ENCODE results near the gene SPON2.

SPON2 gene

GRCh38 chr4:1208266-1208961, 36.0 kb upstream of the SPON2 start:
- no peak for DNase-seq

GRCh38 chr4:1207603-1208265, 35.4 kb upstream of the SPON2 start:
- DNase-seq, result peak; percentile 20

- no peak for DNase-seq
Measured at GRCh38 chr4:1207157-1207470, 34.7 kb upstream of the SPON2 start.

- no peak for DNase-seq
Measured at GRCh38 chr4:1206299-1207156, 34.1 kb upstream of the SPON2 start.

- no peak for DNase-seq
Measured at GRCh38 chr4:1205586-1206298, 33.4 kb upstream of the SPON2 start.

GRCh38 chr4:1204828-1205585, 32.6 kb upstream of the SPON2 start:
- no peak for DNase-seq

- DNase-seq, result no peak
Measured at GRCh38 chr4:1204286-1204827, 32.0 kb upstream of the SPON2 start.

- DNase-seq, result no peak
Measured at GRCh38 chr4:1203026-1203616, 30.7 kb upstream of the SPON2 start.

- DNase-seq, result no peak
Measured at GRCh38 chr4:1202526-1203011, 30.2 kb upstream of the SPON2 start.

GRCh38 chr4:1201851-1202525, 29.6 kb upstream of the SPON2 start:
- no peak for DNase-seq

- no peak for DNase-seq
Measured at GRCh38 chr4:1200425-1201035, 28.1 kb upstream of the SPON2 start.

- DNase-seq, result no peak
Measured at GRCh38 chr4:1199556-1200331, 27.4 kb upstream of the SPON2 start.

- DNase-seq, result no peak
Measured at GRCh38 chr4:1198098-1198844, 25.9 kb upstream of the SPON2 start.

GRCh38 chr4:1196421-1197183, 24.2 kb upstream of the SPON2 start:
- DNase-seq, result no peak

- no peak for DNase-seq
Measured at GRCh38 chr4:1195891-1196401, 23.6 kb upstream of the SPON2 start.

GRCh38 chr4:1195109-1195671, 22.8 kb upstream of the SPON2 start:
- DNase-seq, result no peak

Data from NCI-H1092 (cell line).